CD4-positive, alpha-beta T cell treated with Interleukin-17A for 1 hour (primary cell): ENCODE measurements around the gene PPP1R37.

ENCODE experiments used
- DNase-seq: peaks from one replicate; pipeline ENCODE4 v3.0.0-alpha.2; 2020

PPP1R37 gene, protein sequence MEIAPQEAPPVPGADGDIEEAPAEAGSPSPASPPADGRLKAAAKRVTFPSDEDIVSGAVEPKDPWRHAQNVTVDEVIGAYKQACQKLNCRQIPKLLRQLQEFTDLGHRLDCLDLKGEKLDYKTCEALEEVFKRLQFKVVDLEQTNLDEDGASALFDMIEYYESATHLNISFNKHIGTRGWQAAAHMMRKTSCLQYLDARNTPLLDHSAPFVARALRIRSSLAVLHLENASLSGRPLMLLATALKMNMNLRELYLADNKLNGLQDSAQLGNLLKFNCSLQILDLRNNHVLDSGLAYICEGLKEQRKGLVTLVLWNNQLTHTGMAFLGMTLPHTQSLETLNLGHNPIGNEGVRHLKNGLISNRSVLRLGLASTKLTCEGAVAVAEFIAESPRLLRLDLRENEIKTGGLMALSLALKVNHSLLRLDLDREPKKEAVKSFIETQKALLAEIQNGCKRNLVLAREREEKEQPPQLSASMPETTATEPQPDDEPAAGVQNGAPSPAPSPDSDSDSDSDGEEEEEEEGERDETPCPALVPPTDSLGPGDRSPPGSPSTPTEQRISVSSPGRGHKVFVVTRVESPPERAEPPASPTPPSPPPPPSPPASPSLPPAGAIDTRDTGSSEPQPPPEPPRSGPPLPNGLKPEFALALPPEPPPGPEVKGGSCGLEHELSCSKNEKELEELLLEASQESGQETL

DNA sequence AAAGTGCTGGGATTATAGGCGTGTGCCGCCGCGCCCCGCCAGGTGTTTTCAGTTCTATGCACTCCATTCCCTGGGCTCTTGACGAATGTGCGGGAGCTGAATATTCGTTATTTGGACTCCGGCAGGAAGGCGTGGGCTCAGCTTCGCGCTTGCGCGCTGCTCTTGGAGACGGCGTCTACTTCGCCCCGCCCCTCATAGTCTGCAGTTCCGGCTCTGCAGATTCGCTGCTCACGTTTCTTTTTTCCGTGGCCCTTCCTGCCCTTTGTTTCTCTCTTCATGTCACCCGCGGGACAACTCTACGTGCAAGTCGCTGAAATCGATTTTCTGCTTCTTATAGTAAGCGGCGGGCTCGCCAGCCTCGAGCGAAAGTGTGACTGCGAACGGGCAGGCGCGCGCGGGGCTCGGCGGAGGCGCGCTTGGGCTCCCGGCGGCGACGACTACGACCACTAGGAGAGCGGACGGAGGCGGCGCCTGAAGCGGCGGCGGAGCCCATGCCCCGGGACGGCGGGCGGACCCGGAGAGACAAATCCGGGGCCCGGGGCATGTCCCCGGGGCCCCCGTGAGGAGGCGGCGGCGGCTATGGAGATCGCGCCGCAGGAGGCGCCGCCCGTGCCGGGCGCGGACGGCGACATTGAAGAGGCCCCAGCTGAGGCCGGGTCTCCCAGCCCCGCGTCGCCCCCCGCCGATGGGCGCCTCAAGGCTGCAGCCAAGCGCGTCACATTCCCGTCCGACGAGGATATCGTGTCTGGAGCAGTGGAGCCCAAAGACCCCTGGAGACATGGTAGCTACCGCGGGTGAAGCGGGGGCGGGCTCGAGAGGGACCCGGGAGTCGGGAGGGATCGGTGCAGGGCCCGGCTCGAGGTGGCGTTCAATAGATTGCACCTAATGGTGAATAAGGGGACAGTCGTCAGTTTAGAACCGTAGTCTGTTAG lies at the start of gene PPP1R37:
Gene PPP1R37, plus strand, starts transcription at position 433 of the 932 bp plus-strand sequence. Its CDS starts 147 bp downstream, at position 580.
- DNase-seq = peak; percentile 96

DNA sequence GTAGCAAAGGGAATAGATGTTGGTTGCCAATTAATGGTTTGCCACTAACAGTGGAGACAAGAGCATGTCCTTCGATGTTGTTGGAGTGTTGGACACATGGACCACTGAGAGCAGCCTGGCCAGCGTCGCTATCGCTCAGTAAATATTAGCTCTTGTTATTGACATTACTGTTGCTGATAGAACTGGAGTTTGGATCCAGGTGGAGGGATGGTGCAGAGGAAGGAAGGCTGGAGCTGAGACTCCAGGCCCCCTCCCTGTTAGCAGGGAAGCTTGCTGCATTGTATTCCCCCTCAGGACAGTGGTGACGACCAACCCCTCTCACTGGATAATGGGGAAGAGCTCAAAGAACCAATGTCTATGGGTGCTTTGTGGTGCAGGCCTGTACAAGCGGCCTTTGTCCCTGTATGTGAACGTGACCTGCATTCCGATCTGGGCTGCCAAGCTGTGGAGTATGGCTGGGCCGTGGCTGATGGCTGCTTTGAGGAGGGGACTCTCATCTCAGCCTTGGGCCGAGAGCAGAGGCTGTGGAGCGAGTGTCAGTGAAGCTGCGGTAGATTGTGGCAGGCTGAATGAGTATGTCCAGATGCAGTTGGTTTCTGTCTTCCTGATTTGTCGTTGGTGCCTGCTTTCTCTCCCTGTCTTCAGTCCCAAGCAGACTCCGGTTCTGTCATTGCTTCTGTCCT lies 47.2 kb upstream of the PPP1R37 start:
- DNase-seq = no peak

DNA sequence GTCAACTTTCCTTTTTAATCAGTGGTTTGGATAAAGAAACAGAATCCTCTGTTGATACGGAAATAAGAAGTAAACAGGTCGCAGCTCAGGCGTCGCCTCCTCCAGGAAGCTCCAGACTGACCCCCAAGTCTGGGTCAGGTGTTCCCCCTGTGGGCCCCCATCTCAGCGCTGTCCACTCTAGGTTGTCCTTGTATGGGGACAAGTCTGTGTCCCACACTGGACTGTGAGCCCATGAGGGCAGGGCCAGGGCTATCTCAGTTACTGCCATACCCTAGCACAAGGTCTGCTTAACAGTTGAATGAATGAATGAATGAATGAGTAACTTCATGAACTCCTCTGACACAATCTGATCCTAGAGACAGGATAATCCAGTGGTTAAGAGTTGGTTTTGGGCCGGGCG lies 46.6 kb upstream of the PPP1R37 start:
- DNase-seq = no peak

DNA sequence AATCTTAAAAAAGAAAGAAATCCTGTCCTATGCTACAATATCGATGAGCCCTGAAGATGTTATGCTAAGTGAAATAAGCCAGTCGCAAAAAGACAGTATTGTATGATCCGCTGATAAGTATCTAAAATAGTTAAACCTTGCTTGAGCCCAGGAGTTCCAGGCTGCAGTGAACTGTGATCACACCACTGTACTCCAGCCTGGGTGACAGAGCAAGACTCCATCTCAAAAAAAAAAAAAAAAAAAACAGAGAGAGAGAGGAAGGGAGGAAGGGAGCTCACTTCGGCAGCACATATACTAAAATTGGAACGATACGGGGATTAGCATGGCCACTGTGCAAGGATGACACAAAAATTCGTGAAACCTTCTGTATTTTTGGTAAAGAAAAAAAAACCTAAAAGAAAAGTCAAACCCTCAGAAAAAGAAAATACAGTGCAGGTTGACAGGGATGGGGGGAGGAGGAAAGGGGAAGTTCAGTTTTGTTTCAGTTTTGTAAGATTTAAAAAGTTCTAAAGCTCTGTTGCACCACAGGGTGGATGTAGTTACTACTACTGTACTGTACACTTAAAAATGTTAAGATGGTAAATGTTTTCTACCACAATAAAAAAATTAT lies 45.7 kb upstream of the PPP1R37 start:
- no peak for DNase-seq

DNA sequence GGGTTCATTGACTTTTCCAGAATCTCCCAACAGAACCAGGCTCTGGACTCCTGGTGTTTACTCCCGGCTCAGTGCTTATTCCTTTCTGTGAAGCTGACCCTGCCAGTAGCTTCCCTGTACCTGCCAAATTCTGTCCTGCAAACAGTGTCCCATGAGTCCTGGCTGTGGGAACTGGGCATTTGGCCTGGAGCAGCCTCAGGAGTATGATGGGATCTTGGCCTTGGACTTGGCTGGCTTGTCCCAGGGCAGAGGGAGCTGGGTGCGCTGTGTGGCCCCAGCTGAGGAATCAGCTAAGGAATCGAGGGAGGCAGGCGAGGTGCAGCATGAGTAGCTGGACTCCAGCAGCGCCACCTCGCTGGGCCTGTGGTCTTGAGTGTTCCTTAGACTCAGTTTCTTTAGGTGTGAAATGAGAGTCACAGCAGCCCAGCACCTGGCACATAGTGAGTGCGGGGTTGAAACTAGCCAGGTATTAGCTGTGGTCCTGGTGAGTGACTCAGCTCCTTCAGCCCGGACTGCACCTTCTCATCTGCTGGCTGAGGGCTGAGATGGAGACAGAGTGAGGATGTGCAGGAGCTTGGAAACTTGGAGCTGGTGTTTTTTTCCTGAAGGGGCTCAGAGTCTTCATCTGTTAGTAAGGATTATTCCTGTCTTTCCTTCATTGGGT lies 43.8 kb upstream of the PPP1R37 start:
- DNase-seq = no peak

DNA sequence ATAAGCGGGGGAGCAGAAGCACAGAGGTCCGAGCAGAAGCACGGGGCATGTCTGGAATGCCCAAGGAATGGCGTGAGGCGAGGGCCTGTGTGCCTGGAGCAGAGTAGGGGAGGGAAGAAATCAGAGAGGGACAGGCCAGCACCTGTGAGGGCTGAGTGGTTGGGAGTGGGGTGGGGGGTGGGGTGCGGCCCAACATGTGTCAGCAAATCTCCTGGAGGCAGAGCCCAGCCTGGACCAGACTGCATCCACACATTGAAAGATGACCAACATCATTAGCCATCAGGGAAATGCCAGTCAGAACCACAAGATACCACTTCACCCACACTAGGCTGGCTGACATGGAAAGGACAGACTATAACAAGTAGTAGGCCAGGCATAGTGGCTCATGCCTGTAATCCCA lies 42.9 kb upstream of the PPP1R37 start:
- no peak for DNase-seq

DNA sequence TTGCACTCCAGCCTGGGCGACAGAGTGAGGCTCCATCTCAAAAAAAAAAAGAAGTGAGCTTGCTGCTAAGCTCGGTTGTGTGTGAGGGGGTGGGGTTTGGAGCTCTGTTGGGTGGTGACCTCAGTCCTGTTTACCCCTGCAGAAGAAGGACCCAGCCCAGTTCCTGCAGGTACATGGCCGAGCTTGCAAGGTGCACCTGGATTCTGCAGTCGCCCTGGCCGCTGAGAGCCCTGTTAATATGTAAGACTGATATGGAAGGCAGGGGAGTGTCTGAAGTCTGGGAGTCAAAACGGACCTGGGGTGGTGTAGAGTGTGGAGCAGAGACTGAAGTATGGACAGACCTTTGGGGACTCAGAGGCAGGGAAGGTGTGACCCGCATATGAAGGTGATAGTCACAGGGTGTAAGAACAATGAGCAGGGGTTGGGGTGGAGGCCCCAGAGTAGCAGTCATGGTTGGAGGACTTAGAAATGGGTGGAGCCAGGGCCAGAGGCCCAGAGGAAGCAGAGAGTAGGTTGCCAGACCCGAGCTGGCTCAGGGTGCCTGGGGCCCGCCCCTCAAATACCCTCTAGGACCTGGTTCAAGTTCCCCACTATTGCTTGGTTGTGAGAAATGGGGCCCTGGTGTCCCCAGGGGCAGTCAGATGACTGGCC lies 40.9 kb upstream of the PPP1R37 start:
- DNase-seq = no peak

DNA sequence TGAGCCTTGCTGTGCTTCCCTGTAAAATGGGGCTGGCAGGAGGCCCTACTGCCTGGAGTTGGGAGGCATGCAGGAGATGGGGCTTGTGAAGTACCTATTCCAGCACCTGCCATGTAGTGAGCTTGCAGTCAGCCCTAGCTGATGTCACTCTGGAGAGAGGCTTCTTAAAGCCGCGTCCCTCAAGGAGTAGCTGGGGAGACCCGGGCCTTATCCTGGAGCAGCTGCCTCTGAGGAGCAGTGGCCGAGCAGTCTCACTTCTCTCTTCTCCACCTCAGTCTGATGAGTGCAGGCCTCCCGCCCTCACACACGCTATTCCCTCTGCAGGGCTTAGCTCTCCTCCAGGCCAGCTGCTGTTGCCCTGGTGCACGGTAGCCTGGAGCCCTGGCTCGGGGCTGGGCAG lies 36.1 kb upstream of the PPP1R37 start:
- no peak for DNase-seq

DNA sequence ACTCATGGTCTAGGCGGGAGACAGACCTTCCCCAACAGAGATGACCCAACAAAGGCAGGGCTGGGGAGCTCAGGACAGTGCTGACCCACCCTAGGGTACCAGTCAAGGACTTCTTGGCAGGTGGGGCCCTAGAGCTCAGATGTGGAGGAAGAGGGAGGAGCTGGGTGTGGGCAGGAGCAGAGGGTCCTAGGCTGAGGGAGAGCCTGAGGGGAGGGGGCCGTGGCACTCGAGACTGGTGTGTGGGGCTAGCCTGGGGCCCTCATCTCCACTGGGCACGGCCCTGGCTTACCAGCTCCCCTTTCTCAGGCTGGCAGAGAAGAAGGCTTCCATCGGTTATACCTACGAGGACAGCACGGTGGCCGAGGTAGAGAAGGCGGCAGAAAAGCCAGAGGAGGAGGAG lies 35.5 kb upstream of the PPP1R37 start:
- no peak for DNase-seq

DNA sequence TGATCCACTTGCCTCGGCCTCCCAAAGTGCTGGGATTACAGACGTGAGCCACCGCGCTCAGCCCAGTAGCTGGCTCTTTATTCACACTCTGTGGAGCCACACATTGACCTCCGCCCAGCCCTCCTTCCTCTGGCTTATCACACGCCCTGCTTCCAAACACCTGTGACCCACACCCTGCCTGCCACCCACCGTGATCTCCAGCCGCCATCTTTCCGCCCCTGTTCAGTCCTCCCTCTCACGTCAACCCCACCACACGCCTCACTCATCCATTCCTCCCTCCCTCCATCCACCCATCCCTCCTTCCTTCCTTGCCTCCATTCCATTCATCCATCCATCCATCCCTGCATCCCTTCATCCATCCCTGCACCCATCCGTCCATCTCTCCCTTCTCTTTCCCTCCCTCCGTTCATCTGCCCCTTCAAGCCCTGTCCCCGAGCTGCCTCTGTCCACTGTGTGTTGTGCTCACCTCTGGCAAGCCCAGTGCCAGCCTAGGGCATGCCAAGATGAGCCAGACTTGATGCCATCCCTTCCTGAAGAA lies 34.3 kb upstream of the PPP1R37 start:
- DNase-seq = no peak

DNA sequence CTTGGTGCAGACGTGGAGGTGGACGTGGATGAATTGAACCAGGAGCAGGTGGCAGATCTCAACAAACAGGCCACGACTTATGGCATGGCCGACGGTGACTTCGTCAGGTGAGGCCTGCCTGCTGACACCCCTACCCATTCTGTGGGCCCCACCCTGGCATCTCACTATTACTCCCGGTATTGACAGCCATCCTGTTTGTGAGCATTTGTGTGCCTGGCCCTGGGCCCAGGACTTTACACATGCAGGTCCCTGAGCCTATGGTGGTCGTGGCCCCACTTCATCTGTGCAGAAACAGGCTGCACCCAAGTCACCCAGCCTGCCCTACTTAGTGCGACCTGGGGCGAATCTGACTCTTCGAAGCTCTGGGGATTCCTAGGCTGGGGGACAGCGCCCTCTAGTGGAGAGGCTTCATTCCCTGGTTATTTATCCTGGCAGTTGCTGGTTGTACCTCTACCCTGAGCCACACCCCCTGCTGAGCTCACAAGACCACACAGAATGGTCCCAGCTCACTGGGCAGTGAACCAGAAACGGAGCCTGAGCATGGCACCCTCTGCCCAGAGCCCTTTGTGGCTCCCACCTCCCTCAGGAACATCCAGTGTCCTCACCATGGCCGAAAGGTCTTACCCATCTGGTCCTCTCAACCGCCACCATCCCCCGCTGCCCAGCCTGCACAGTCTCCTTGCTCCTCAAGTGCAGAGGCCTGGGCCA lies 33.6 kb upstream of the PPP1R37 start:
- DNase-seq = peak; percentile 87

DNA sequence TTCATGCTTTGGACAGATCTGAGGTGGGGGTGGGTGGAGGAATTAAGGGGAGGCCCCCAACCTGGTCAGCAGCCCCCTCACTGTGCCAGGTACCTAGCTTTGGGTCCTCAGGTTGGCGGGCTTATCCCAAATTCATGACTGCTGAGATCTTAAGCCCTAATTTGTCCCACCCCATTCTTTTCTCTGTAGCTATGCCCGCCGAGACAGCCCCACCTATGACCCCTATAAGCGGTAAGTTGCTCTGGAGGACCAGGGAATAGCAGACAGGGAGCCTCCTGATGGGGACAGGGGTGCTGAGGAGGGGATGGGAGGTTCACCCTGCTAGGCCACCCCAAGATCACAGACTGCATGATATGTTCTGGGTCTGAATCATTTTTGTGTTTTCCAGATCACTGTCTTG lies 31.0 kb upstream of the PPP1R37 start:
- no peak for DNase-seq

DNA sequence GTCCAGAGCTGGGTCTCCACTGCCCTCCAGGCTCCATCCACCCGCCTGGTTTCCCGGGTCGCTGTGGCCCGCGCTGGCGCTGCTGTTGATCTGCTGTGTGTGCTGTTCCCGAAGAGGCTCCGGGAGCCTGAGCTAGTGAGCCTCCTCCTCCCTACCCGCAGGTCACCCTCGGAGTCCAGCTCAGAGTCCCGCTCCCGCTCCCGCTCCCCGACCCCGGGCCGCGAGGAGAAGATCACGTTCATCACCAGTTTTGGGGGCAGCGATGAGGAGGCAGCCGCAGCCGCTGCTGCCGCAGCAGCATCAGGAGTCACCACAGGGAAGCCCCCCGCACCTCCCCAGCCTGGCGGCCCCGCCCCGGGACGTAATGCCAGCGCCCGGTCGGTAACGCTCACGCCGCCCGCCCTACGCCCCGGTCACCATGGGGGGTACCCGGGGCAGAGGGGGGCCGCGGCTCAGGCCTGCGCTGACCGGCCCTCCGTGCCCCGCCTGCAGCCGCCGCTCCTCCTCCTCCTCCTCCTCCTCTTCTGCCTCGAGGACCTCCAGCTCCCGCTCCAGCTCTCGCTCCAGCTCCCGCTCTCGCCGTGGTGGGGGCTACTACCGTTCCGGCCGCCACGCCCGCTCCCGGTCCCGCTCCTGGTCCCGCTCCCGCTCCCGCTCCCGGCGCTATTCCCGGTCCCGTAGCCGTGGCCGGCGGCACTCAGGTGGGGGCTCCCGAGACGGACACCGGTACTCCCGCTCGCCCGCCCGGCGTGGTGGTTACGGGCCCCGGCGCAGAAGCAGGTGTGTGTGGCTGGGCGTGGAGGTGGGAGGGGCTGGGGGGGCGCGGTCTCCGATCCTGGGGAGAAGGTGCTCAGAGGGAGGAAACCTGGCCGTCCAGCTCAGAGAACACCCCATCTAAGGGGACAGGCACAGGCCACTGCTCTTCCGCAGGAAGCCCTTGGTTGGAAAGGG lies 28.9 kb upstream of the PPP1R37 start:
- no peak for DNase-seq

DNA sequence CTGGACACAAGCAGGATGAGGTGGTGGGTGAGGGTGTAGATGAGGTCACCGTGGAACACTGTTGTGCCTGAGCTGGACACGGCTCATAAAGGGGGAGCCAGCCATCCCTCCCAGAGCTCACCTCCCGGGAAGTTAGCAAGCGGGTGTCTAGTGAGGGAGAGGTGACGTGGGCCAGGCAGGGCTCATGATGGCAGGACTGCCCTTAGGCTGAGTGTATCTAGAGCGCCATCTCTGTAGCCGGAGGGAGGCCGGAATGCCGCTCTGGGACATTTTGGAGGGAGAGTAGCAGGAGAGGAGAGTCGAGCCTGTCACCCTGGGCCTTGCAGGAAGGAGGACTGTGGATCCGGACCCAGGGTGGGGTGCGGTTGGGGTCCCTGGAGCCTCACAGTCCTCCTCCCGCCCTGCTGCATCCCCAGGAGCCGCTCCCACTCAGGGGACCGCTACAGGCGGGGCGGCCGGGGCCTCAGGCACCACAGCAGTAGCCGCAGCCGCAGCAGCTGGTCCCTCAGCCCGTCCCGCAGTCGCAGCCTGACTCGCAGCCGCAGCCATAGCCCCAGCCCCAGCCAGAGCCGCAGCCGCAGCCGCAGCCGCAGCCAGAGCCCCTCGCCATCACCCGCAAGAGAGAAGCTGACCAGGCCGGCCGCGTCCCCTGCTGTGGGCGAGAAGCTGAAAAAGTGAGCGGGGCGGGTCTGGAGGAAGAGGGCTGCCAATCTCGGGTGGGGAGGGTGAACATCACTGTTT lies 25.9 kb upstream of the PPP1R37 start:
- no peak for DNase-seq

DNA sequence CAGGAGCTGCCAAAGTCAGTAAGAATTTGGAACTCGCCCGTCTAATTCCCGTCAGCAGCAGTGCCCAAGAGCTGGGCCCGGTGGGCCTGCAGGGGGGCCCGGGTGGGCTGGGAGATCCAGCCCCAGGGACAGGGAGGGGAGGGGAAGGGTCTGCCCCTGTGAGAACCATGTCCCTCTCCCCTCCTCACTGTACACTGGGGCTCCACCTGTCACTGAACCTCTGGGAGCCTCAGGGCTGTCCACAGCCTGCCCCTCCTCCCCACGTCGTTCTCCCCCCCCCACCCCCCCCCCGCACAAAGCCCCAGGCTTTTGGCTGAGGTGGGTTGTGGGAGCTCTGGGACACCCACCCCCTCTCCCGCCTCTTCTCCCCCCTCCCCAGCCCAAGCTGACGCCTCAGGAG lies 24.9 kb upstream of the PPP1R37 start:
- DNase-seq = no peak

DNA sequence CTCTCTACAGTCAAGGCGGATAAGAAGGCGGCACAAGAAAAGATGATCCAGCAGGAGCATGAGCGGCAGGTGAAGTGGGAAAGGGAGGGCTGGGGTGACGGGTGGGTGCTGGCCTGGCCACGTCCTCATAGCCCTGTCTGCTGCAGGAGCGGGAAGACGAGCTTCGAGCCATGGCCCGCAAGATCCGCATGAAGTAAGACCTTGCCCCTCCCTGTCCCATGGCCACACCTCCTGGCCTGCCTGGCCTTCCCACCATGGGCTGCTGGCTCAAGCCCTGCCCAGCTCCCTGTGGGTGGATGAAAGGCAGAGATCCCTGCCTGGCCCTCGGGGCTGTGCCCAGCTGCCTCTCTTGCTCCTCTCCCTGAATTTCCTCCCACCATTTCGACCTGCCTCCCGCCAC lies 23.9 kb upstream of the PPP1R37 start:
- DNase-seq = no peak

DNA sequence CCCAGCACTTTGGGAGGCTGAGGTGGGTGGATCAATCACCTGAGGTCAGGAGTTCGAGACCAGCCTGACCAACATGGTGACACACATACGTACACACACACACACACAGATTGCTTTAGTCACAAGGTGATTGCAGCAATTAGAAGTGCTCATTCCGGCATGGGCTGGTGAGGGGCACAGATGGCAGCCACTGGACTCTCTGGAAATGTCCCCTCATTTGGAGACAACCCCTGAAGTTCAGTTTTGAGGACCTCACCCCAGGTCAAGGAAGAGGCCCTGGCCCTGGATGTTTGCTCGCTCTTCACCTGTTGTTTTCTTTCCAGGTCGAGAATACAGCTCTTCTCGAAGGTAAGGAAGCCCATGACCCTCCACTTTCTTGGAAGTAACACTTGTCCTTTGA lies 22.8 kb upstream of the PPP1R37 start:
- no peak for DNase-seq

DNA sequence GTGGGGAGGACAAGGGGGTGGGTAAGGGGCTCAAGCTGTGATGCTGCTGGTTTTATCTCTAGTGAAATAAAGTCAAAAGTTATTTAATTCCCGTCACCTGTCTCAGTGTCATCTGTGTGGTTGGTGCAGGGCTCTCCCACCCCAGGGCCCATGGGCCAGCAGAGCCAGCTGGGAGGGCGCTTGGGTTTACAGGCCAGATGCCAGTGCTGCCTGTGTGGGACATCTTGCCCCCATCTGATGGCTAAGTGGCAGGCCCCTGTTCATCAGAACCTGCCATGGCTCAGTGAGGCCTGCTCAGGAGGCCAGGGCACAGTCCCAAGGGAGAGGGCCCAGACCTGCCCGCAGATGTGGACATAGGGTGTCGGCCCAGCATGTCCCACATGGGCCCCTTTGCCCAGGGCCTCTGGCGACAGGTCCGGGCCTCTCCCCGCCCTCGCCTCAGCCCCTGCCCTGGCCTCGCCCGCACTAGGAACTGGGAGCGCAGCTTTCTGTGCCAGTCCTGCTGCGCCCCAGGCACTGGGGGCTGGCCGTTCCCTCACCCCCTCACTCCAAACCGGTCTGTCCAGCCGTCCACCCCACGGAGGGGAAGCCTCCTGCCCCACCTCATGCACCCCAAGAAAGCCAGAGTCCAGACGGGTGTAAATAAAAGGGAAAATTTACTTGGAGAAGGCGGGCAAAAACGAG lies 22.0 kb upstream of the PPP1R37 start:
- no peak for DNase-seq
